Mucosa of descending colon (tissue), 3 donors: Measurements from ENCODE around the gene ZNF385A. TPM values are rescaled to one million over a fixed set of nuclear protein-coding genes. Genes with fewer than 3 reads are reported as not detected.

Source experiments
- ATAC-seq: fragments of 200-7000 bp; cut with Tn5 transposase; one replicate; pipeline ENCODE4 v1.9.1; 2020; ENCODE audit warnings: mild to moderate bottlenecking, moderate library complexity
- DNase-seq, 3 donors: peaks; one replicate each; pipeline ENCODE4 v3.0.0-alpha.2; 2020
- H3K36me3 ChIP-seq: fragments of 200-600 bp; one replicate; pipeline ENCODE4 v1.8.0; 2021; ENCODE audit warnings: low read depth, mild to moderate bottlenecking
- H3K4me1 ChIP-seq: fragments of 200-600 bp; one replicate; pipeline ENCODE4 v1.8.0; 2021; ENCODE audit warnings: low read depth, mild to moderate bottlenecking
- H3K4me3 ChIP-seq: fragments of 200-600 bp; one replicate; pipeline ENCODE4 v1.8.0; 2021; ENCODE audit warnings: mild to moderate bottlenecking
- H3K9me3 ChIP-seq: fragments of 200-600 bp; one replicate; pipeline ENCODE4 v1.8.0; 2021; ENCODE audit warnings: mild to moderate bottlenecking
- intact Hi-C, 2 donors: fragments of 100-400 bp; cut with DNase I in 1 of 2; cut with micrococcal nuclease in 1 of 2; formaldehyde crosslinking; loops; one replicate each; pipeline versions ENCODE4 v1.11.0 to v1.11.1; 2022; cut with DNase I, micrococcal nuclease
- total RNA-seq, 3 donors: library from RNA; stranded (reverse); fragmentation: NEBNext Ultra II Directional in 2 of 3; extraction: Animal tissue kit (Norgen Biotek cat#: 25700) in 2 of 3; gene quantifications; one replicate each; pipeline versions ENCODE4 v1.2.1 to v1.2.4, GENCODE V29; 2021 to 2023
- TF ChIP-seq, protein P1 (sequence below): fragments of 200-600 bp; IDR thresholded peaks from one replicate; pipeline ENCODE4 v1.8.0; 2022; ENCODE audit warnings: antibody characterized with exemption, mild to moderate bottlenecking
- donor health status: DM: no; HTN: no; CAD: no; lungs with moderate emphysema.
- donor health status: DM: no; HTN: no; CAD: no.
- donor health status: DM: no; HTN: yes; CAD: no.

The ZNF385A gene
- total RNA-seq, 3 donors from 2014 or later = 3.5 to 15.0 (median 10.4) TPM

DNA sequence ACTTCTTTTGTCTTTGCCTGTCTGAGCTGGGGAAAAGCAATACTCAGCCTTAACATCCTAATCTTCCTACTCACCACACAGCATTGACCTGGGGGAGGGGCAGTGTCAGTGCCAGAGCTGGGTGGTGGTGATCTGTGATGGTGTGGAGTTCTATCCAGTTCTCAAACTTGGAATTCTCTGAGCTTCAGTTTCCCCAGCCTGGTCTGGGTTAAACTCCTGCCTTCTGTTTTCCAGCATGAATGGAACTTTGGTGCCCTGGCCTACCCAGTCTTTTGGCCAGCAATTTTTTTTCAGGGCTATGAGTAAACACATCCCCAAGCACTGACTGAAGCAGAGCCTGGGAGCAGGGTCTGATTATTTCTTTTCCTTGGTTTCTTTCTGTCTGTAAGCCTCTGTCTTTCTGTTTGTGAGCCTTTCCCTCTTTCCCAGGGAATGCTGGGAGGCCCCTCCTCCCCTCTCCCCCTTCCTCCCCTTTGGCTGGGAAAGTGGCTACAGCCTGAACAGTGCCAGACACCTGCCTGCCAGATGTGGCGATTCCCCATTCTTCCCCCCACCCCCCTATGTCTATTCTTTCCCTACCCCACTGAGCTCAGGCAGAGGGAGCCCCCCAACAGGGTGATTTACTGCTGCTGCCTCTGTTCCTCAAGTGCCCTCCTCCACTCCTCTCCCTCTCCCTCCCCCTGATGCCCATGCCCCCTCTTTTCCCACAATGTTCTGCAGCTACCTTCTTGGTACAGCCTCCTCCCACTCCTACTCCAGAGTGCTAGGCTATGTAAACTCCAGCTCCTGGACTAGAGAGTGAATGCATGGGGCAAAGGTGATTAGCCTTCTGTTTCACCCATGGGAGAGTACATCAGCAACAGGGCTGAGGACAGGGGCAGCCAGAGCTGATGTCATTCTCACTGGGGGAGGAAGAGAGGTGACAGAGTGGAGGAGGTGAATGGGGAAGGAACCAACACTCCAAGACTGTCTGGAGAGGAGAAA is 31.4 kb downstream of the ZNF385A start:
- H3K36me3 ChIP-seq = peaks cover 7% of the 10 kb centered on the region
- no peak overlapping the region for H3K4me3 ChIP-seq
- peak; percentile 6 for ATAC-seq
- no peaks in the 10 kb centered on the region for H3K9me3 ChIP-seq
- no peak for DNase-seq
- intact Hi-C loops = no loop called here
- TF ChIP-seq, protein P1, sequence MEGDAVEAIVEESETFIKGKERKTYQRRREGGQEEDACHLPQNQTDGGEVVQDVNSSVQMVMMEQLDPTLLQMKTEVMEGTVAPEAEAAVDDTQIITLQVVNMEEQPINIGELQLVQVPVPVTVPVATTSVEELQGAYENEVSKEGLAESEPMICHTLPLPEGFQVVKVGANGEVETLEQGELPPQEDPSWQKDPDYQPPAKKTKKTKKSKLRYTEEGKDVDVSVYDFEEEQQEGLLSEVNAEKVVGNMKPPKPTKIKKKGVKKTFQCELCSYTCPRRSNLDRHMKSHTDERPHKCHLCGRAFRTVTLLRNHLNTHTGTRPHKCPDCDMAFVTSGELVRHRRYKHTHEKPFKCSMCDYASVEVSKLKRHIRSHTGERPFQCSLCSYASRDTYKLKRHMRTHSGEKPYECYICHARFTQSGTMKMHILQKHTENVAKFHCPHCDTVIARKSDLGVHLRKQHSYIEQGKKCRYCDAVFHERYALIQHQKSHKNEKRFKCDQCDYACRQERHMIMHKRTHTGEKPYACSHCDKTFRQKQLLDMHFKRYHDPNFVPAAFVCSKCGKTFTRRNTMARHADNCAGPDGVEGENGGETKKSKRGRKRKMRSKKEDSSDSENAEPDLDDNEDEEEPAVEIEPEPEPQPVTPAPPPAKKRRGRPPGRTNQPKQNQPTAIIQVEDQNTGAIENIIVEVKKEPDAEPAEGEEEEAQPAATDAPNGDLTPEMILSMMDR = no peak
- no peaks in the 10 kb centered on the region for H3K4me1 ChIP-seq

DNA sequence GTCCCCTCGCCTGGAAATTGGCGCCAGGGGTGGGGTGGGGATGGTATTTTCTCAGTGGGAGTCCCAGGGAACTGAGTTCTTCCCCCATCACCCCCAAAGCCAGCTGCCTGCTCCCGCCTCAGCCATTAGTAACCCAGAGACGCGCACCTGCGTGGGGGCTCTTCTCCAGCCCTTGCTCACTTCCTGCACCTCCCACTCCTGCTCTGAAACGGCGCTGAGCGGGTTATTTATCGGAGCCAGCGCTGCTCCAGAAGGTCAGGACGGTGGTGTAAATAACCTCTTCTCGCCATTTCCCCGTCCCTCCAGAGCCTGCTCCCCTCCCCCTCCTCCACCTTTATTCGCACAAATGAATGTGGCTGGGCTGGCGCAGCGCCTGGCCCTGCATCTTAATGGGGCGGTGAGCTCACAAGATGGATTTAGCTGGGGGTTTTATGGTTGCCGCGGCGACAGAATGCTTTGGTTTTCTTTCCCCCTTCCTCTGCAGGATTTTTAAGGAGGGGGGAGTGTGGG is 32.5 kb downstream of the ZNF385A start:
- ATAC-seq = peak; percentile 17
- peaks cover 7% of the 10 kb centered on the region for H3K36me3 ChIP-seq
- TF ChIP-seq, protein P1 = no peak
- H3K4me3 ChIP-seq = no peak overlapping the region
- no peaks in the 10 kb centered on the region for H3K4me1 ChIP-seq
- no peaks in the 10 kb centered on the region for H3K9me3 ChIP-seq
- intact Hi-C loops = no loop called here
- DNase-seq = no peak

DNA sequence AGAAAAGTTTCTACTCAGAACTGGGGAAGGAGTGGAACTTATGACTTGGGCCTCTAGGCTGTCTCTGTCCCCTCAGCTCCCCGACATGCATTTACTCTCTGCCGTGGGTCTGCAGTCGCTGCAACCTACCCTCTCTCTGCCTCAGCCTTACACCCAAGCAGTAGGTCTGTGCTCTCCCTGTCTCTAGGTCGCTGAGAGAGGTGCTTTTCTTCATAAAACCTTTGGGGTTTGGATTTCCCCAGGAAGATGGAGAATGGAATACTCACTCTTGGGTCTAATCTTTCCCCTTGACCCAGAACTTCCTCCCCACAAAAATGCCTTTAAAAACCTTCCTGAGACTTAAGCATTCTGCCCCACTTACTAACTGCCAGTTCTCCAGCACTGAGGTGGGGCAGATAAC is 33.2 kb downstream of the ZNF385A start:
- ATAC-seq = no peak
- H3K36me3 ChIP-seq = peaks cover 7% of the 10 kb centered on the region
- no peaks in the 10 kb centered on the region for H3K9me3 ChIP-seq
- intact Hi-C loops = no loop called here
- no peak for DNase-seq
- TF ChIP-seq, protein P1 = no peak
- H3K4me3 ChIP-seq = no peak overlapping the region
- no peaks in the 10 kb centered on the region for H3K4me1 ChIP-seq

DNA sequence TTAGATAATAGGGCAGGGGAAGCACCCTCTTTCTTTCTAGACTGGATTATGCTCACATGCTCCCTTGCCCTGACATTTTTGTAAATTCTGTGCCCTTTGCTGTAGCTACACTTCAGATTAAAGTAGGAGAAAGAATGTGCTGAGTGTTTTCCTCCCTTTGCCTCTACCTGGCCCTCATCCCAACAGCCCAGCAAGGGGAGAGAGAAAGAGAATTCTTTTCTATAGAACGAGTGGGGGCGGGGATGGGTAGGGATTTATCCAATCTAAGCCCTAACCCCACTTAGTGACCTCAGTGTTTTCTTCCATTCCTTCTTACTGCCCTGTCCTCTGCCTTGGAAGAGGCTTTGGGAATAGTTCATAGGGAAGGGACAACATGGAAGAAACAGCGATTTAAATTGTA is 33.8 kb downstream of the ZNF385A start:
- H3K4me3 ChIP-seq = no peak overlapping the region
- no peak for DNase-seq
- TF ChIP-seq, protein P1 = no peak
- H3K9me3 ChIP-seq = no peaks in the 10 kb centered on the region
- peaks cover 7% of the 10 kb centered on the region for H3K36me3 ChIP-seq
- no peak for ATAC-seq
- intact Hi-C loops = no loop called here
- no peaks in the 10 kb centered on the region for H3K4me1 ChIP-seq

DNA sequence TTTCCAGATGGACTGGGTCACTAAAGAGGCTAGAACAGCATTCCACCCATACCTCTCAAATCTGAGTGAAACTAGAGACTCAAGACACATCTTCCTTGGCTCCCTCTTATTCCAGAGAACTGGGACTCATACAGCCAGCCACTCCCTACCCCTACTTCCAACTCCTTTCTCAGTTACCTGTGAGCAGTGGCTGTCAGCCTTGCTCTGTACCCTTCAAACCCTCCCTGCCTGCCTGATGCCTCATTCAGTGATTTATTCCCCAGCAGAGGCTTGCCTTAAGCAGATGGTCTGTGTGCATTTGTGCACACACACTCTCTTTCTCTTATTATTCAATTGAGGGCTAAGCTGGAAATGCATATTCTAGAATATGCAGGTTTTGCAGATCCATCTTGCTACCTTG is 34.9 kb downstream of the ZNF385A start:
- H3K4me3 ChIP-seq = no peak overlapping the region
- intact Hi-C loops = no loop called here
- H3K4me1 ChIP-seq = no peaks in the 10 kb centered on the region
- H3K36me3 ChIP-seq = peaks cover 7% of the 10 kb centered on the region
- ATAC-seq (no peak), DNase-seq (no peak)
- H3K9me3 ChIP-seq = no peaks in the 10 kb centered on the region
- TF ChIP-seq, protein P1 = no peak
